Peyer's patch (tissue), 4 donors: Measurements from ENCODE around the gene NTNG2.

Source experiments
- POLR2A ChIP-seq, 2 donors: fragments of 450-650 bp; IDR thresholded peaks; one replicate each; pipeline ENCODE4 v1.5.1; 2017; ENCODE audit warnings: antibody characterized with exemption in 2 of 2, mild to moderate bottlenecking in 2 of 2, moderate library complexity in 2 of 2
- TF ChIP-seq, protein P1 (sequence below), 6 experiments: fragments of 450-650 bp in 4 of 6; fragments of 200-600 bp in 2 of 6; sonication (generic) in 1 of 6; IDR thresholded peaks; one replicate each; pipeline ENCODE4 v1.5.1; 2017 to 2019; ENCODE audit warnings: antibody characterized with exemption in 6 of 6, mild to moderate bottlenecking in 3 of 6, moderate library complexity in 1 of 6

DNA sequence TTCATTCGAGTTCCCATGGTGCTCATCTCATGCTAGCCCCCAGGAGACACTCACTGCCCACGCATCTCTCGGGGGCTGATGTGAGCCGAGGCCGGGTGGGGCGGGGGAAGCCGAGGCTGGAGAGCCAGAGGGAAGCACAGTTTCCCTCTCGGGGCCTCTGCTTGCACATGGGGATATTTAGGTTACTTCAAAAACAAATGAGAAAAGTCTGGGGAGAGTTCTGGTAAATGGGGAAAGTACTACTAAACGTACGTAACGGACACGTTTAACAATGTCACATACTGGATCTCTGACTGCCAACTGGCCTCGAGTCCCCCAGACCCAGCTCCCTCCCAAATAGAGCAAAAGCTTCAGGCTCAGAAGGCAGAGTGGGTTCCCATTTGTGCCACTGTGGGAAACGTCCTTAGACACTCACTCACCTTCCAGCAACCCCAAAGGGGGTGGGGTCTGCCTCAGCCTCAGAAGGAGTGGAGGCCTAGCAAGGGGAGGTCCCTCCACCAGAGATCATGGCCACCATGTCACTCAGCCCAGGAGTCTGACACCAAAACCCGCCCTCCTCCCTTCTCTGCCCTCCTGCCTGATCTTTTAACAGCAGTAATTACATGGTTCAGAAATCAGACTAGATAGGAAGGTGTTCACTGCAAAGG is 33.8 kb upstream of the NTNG2 start:
- TF ChIP-seq, protein P1, sequence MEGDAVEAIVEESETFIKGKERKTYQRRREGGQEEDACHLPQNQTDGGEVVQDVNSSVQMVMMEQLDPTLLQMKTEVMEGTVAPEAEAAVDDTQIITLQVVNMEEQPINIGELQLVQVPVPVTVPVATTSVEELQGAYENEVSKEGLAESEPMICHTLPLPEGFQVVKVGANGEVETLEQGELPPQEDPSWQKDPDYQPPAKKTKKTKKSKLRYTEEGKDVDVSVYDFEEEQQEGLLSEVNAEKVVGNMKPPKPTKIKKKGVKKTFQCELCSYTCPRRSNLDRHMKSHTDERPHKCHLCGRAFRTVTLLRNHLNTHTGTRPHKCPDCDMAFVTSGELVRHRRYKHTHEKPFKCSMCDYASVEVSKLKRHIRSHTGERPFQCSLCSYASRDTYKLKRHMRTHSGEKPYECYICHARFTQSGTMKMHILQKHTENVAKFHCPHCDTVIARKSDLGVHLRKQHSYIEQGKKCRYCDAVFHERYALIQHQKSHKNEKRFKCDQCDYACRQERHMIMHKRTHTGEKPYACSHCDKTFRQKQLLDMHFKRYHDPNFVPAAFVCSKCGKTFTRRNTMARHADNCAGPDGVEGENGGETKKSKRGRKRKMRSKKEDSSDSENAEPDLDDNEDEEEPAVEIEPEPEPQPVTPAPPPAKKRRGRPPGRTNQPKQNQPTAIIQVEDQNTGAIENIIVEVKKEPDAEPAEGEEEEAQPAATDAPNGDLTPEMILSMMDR (IDR thresholded peaks at IDR 0.05) = no peak
- TF ChIP-seq POLR2A (IDR thresholded peaks at IDR 0.05) = no peak
